CD4-positive, alpha-beta memory T cell (primary cell): Measurements from ENCODE around the gene OXLD1. TPM values are rescaled to one million over a fixed set of nuclear protein-coding genes. Genes with fewer than 3 reads are reported as not detected.
A peak's percentile ranks its signal among the peaks of the same experiment; 100 is the strongest.

ENCODE experiments used
- CTCF ChIA-PET: fragments of 350-600 bp; sonication (Branson Sonifier 250); formaldehyde crosslinking; loops from one replicate; lab custom pipeline; 2021; ENCODE audit warnings: inconsistent platforms; ENCODE audit not compliant: partially characterized antibody; lab: Charles Lee
- POLR2A ChIA-PET: fragments of 350-600 bp; sonication (Branson Sonifier 250); formaldehyde crosslinking; loops from one replicate; lab custom pipeline; 2021; ENCODE audit not compliant: partially characterized antibody; lab: Charles Lee
- DNase-seq, 5 donors: peaks; one replicate each; pipeline versions ENCODE4 v3.0.0 to v3.0.0-alpha.2; 2020 to 2022; ENCODE audit warnings: mixed read lengths in 1 of 5
- H3K27ac ChIP-seq: one replicate; pipeline ENCODE4 v1.7.0; 2013; ENCODE audit warnings: low read depth, low read length
- H3K27me3 ChIP-seq: 2 replicates; pipeline ENCODE4 v1.7.0; 2013; ENCODE audit warnings: mild to moderate bottlenecking, low read length, moderate library complexity; ENCODE audit not compliant: insufficient read depth
- H3K36me3 ChIP-seq: 2 replicates; pipeline ENCODE4 v1.7.0; 2013; ENCODE audit warnings: mild to moderate bottlenecking, low read length, moderate library complexity; ENCODE audit not compliant: insufficient read depth
- H3K4me1 ChIP-seq: 2 replicates; pipeline ENCODE4 v1.7.0; 2013; ENCODE audit warnings: mild to moderate bottlenecking, low read length, moderate library complexity; ENCODE audit not compliant: insufficient read depth
- H3K4me3 ChIP-seq, 2 donors: one replicate each; pipeline ENCODE4 v1.7.0; 2013; ENCODE audit warnings: low read length in 2 of 2, mild to moderate bottlenecking in 1 of 2
- H3K9me3 ChIP-seq, 2 donors: one replicate each; pipeline ENCODE4 v1.7.0; 2013; ENCODE audit warnings: low read length in 2 of 2, control low read depth in 1 of 2; ENCODE audit not compliant: control insufficient read depth in 1 of 2
- H3K27ac Mint-ChIP-seq, 7 donors: one replicate each; pipeline ENCODE4 v1.8.0; 2020 to 2021; ENCODE audit warnings: mixed read lengths in 7 of 7, mild to moderate bottlenecking in 6 of 7, inconsistent platforms in 3 of 7, moderate library complexity in 3 of 7
- H3K27me3 Mint-ChIP-seq, 2 donors: one replicate each; pipeline ENCODE4 v1.8.0; 2020 to 2021; ENCODE audit warnings: mixed read lengths in 2 of 2
- H3K36me3 Mint-ChIP-seq, 2 donors: one replicate each; pipeline ENCODE4 v1.8.0; 2020 to 2021; ENCODE audit warnings: mixed read lengths in 2 of 2, inconsistent platforms in 1 of 2, mild to moderate bottlenecking in 1 of 2
- H3K4me1 Mint-ChIP-seq, 4 donors: one replicate each; pipeline ENCODE4 v1.8.0; 2020 to 2021; ENCODE audit warnings: mixed read lengths in 4 of 4, mild to moderate bottlenecking in 1 of 4
- H3K4me3 Mint-ChIP-seq, 8 donors: one replicate each; pipeline ENCODE4 v1.8.0; 2020 to 2021; ENCODE audit warnings: mixed read lengths in 8 of 8, mild to moderate bottlenecking in 7 of 8, moderate library complexity in 6 of 8, inconsistent platforms in 3 of 8
- H3K9me3 Mint-ChIP-seq, 8 donors: one replicate each; pipeline ENCODE4 v1.8.0; 2020 to 2021; ENCODE audit warnings: mixed read lengths in 8 of 8, mild to moderate bottlenecking in 5 of 8, inconsistent platforms in 3 of 8, moderate library complexity in 1 of 8
- intact Hi-C: fragments of 100-400 bp; cut with micrococcal nuclease; formaldehyde crosslinking; loops from one replicate; pipeline ENCODE4 v1.15.1; 2023
- polyA plus RNA-seq, 2 donors: library from polyadenylated mRNA; unstranded; fragments of 300-500 nt; fragmentation: Illumina TruSeq; gene quantifications; one replicate each; pipeline ENCODE4 v1.2.3, GENCODE V29; 2021
- total RNA-seq, 2 experiments: library from RNA; stranded (reverse); gene quantifications; one replicate each; pipeline ENCODE4 v1.2.3, GENCODE V29; 2021

OXLD1 gene
- total and polyA plus RNA-seq, 4 experiments from 2014 or later, result 52.5 to 83.2 (median 64.8) TPM

DNA sequence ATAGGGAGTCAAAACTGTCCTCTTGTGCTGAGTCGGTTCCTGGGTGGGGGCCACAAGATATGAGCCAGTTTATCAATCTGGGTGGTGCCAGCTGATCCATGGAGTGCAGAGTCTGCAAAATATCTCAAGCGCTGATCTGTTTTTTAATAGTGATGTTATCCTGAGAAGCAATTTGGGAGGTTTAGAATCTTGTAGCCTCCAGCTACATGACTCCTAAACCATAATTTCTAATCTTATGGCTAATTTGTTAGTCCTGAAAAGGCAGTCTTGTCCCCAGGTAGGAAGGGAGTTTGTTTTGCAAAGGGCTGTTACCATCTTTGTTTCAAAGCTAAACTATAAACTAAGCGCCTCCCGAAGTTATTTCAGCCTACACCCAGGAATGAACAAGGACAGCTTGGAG, 27.7 kb downstream of the OXLD1 start:
- peaks cover 27% of the 10 kb centered on the region for H3K4me1 ChIP-seq
- DNase-seq, result no peak
- H3K4me3 ChIP-seq, result no peak overlapping the region
- Mint-ChIP-seq H3K4me1 (peaks cover 5 to 19% (median 12%) of the 10 kb centered on the region in 4 donors), H3K27me3 (no peaks in the 10 kb centered on the region), H3K27ac (peak overlapping the region in 1 of 7 donors; percentile 6), H3K9me3 (no peaks in the 10 kb centered on the region), H3K4me3 (peak overlapping the region in 7 of 8 donors; percentile 11 to 69 (median 45)), H3K36me3 (peaks cover 0 to 2% of the 10 kb centered on the region in 2 donors)
- intact Hi-C loops, result no loop called here
- no peaks in the 10 kb centered on the region for H3K36me3 ChIP-seq
- H3K9me3 ChIP-seq, result no peaks in the 10 kb centered on the region
- ChIA-PET POLR2A (interaction anchor here (1.6 kb wide), 1 partner anchor 27 kb away, joined by 3 read pairs; no protein-coding TSS in a partner anchor), CTCF (interaction anchor here (1.2 kb wide), 1 partner anchor 31 kb away, joined by 3 read pairs; no protein-coding TSS in a partner anchor)
- H3K27ac ChIP-seq, result no peak overlapping the region
- no peaks in the 10 kb centered on the region for H3K27me3 ChIP-seq

DNA sequence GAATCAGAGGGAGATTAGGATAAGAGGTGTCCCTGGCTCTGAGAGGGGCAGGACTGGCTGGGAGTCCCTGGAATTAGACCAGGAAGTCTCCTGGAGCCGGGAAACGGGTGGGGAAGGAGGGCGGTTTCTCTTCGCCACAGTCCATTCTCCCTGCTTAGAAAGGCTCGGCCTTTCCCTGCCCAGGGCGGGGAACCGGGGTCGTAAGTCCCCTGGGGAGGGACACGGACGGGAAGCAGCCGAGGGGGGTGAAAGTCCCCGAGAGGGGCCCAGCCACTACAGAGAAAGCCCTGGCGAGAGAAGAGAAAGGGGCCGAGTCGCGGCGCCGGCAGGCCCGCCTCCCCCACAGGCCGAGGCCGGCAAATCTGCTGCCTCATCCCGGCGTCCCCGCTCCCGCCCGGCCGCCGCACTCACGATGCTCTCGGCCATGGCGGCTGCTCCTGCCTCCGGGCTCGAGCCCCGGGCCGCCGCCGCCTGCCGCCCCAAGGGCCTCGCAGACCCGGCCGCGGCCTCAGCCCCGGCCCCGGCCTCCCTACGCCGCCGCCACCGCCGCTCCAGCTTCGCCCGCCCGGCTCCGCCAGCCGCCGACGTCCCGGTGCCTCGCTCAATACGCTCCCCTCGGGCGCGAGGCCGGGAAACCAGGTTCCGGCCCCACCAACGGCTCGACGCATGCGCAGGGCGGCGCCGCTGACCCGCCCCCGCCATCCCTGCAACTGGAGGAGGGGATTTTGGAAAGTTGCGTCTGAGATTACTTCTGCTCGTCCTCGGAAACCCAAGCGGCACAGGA, 29.7 kb downstream of the OXLD1 start, which contains the start of the genes NPLOC4 and TSPAN10:
Gene NPLOC4, minus strand, starts transcription at position 608 of the 784 bp plus-strand sequence. Its CDS starts 182 bp downstream, at position 426.
Gene TSPAN10, plus strand, starts transcription at position 692 of the 784 bp plus-strand sequence. CDS start 5,217 bp downstream, outside the sequence.
- H3K4me3 ChIP-seq, result peak within 1 kb of the TSS; percentile 68 to 76
- ChIA-PET CTCF (no interaction called here), POLR2A (interaction anchor here (1.4 to 1.6 kb wide), 2 partner anchors 26 to 29 kb away, joined by 10 to 11 read pairs; partner anchors contain the start of genes CCDC137 and OXLD1)
- H3K9me3 Mint-ChIP-seq, result no peaks in the 10 kb centered on the region
- peak; percentile 64 to 83 (median 79) for DNase-seq
- peak within 1 kb of the TSS; percentile 92 to 97 (median 95) for H3K4me3 Mint-ChIP-seq
- H3K9me3 ChIP-seq, result no peaks in the 10 kb centered on the region
- H3K27ac Mint-ChIP-seq, result peak within 1 kb of the TSS; percentile 85 to 97 (median 95)
- intact Hi-C loops, result loop anchor here (1.0 kb wide), 2 partner anchors 30 to 47 kb away; partner anchors contain the start of genes ARL16, CCDC137 and OXLD1
- H3K4me1 Mint-ChIP-seq, result peaks cover 9 to 26% (median 17%) of the 10 kb centered on the region in 4 donors
- no peaks in the 10 kb centered on the region for H3K27me3 Mint-ChIP-seq
- peaks cover 0 to 3% of the 10 kb centered on the region in 2 donors for H3K36me3 Mint-ChIP-seq
- H3K4me1 ChIP-seq, result peaks cover 34% of the 10 kb centered on the region
- H3K27me3 ChIP-seq, result no peaks in the 10 kb centered on the region
- H3K27ac ChIP-seq, result peak within 1 kb of the TSS; percentile 65
- H3K36me3 ChIP-seq, result no peaks in the 10 kb centered on the region

DNA sequence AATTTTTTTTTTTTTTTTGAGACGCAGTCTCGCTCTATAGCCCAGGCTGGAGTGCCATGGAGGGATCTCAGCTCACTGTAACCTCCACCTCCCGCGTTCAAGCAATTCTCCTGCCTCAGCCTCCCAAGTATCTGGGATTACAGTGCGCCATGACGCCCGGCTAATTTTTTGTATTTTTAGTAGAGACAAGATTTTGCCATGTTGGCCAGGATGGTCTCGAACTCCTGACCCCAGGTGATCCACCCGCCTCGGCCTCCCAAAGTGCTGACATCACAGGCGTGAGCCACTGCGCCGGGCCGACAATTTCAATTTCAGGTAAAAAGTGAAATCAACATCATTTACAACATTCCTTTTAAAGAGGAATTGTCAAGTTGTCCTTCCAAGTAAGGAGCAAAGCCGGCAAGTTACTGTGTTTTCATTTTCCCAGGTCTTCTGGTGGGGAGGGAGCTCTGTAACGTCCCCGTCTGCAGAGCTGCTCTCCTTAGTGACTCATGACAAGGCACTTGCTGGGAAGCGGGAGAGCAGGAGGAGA, 30.4 kb downstream of the OXLD1 start:
- CTCF ChIA-PET, result no interaction called here
- H3K4me3 Mint-ChIP-seq, result peak overlapping the region; percentile 92 to 97 (median 95)
- no peaks in the 10 kb centered on the region for H3K36me3 ChIP-seq
- H3K9me3 ChIP-seq, result no peaks in the 10 kb centered on the region
- H3K27ac Mint-ChIP-seq, result peak overlapping the region; percentile 85 to 97 (median 95)
- peaks cover 34% of the 10 kb centered on the region for H3K4me1 ChIP-seq
- peaks cover 9 to 31% (median 18%) of the 10 kb centered on the region in 4 donors for H3K4me1 Mint-ChIP-seq
- POLR2A ChIA-PET, result interaction anchor here (1.6 kb wide), 1 partner anchor 27 kb away, joined by 10 read pairs; no protein-coding TSS in a partner anchor
- H3K36me3 Mint-ChIP-seq, result peaks cover 0 to 7% of the 10 kb centered on the region in 2 donors
- no peaks in the 10 kb centered on the region for H3K9me3 Mint-ChIP-seq
- DNase-seq, result no peak
- peak overlapping the region; percentile 65 for H3K27ac ChIP-seq
- H3K27me3 Mint-ChIP-seq, result no peaks in the 10 kb centered on the region
- intact Hi-C loops, result no loop called here
- H3K4me3 ChIP-seq, result peak overlapping the region; percentile 68 to 76
- no peaks in the 10 kb centered on the region for H3K27me3 ChIP-seq

DNA sequence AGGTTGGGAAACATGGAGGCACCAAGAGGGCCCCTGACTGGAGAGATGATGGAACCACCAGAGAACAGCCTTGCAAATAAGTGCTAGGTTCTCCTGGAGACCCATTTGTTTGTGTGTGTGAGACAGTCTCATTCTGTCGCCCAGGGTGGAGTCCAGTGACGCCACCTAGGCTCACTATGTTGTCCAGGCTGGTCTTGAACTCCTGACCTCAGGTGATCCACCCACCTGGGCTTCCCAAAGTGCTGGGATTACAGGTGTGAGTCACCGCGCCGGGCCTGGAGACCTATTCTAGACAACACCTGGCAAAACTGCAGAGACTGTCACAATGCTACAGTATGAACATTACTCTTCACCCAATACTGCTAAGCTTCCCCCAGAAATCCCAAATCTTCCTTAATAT, 31.0 kb downstream of the OXLD1 start:
- H3K27ac Mint-ChIP-seq, result peak overlapping the region in 6 of 7 donors; percentile 47 to 97 (median 95)
- Histone ChIP-seq H3K9me3 (no peaks in the 10 kb centered on the region), H3K27ac (no peak overlapping the region)

DNA sequence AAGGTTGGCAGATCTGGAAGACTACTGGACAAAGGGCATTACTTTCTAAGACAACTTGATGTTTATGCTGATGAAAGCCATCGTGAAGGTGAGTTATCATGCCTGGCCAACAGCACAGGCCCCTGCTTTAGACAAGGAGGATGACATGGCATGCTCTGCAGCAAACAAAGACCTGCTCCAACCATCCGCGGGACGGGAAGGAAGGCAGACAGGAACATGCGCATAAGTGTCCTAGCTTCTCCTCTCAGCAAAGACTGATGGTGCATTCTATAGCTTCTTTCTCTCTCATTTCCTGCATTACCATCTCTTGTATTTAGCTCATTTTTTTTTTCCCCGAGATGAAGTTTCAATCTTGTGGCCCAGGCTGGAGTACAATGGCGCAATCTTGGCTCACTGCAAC, 34.9 kb downstream of the OXLD1 start:
- intact Hi-C loops, result no loop called here
- H3K4me3 ChIP-seq, result no peak overlapping the region
- H3K27ac ChIP-seq, result no peak overlapping the region
- Mint-ChIP-seq H3K4me1 (peaks cover 11 to 31% (median 16%) of the 10 kb centered on the region in 4 donors), H3K9me3 (no peaks in the 10 kb centered on the region), H3K36me3 (peaks cover 9 to 31% of the 10 kb centered on the region in 2 donors), H3K27me3 (no peaks in the 10 kb centered on the region), H3K4me3 (no peak overlapping the region), H3K27ac (peak overlapping the region in 2 of 7 donors; percentile 23 to 43)
- POLR2A ChIA-PET, result no interaction called here
- CTCF ChIA-PET, result no interaction called here
- peaks cover 34% of the 10 kb centered on the region for H3K4me1 ChIP-seq
- peaks cover 8% of the 10 kb centered on the region for H3K36me3 ChIP-seq
- H3K9me3 ChIP-seq, result no peaks in the 10 kb centered on the region
- no peak for DNase-seq
- no peaks in the 10 kb centered on the region for H3K27me3 ChIP-seq

More for the DNA sequence above, 31.0 kb downstream of the OXLD1 start:
- H3K4me3 Mint-ChIP-seq, result peak overlapping the region; percentile 92 to 97 (median 95)
- Histone ChIP-seq H3K27me3 (no peaks in the 10 kb centered on the region), H3K4me3 (peak overlapping the region in 1 of 2 donors; percentile 68), H3K36me3 (no peaks in the 10 kb centered on the region), H3K4me1 (peaks cover 34% of the 10 kb centered on the region)
- DNase-seq, result no peak
- ChIA-PET POLR2A (no interaction called here), CTCF (no interaction called here)
- H3K27me3 Mint-ChIP-seq, result no peaks in the 10 kb centered on the region
- H3K4me1 Mint-ChIP-seq, result peaks cover 9 to 31% (median 18%) of the 10 kb centered on the region in 4 donors
- intact Hi-C loops, result no loop called here
- H3K36me3 Mint-ChIP-seq, result peaks cover 0 to 7% of the 10 kb centered on the region in 2 donors
- H3K9me3 Mint-ChIP-seq, result no peaks in the 10 kb centered on the region

DNA sequence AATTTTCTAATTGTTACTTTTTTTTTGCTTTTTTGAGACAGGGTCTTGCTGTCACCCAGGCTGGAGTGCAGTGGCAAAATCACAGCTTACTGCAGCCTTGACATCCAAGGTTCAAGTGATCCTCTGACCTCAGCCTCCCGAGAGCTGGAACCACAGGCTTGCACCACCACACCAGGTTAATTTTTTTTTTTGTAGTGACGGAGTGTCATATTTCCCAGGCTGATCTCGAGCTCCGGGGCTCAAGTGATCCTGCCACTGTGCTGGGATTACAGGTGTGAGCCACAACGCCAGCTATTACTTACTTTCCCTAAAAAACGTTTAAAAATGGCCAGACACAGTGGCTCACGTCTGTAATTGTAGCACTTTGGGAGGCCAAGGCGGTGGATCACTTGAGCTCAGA, 36.1 kb downstream of the OXLD1 start:
- POLR2A ChIA-PET, result no interaction called here
- intact Hi-C loops, result no loop called here
- Mint-ChIP-seq H3K9me3 (peaks cover 0 to 3% (median 0%) of the 10 kb centered on the region in 8 donors), H3K27ac (peak overlapping the region in 1 of 7 donors; percentile 25), H3K36me3 (peaks cover 17 to 39% of the 10 kb centered on the region in 2 donors), H3K27me3 (no peaks in the 10 kb centered on the region), H3K4me1 (peaks cover 5 to 19% (median 7%) of the 10 kb centered on the region in 4 donors), H3K4me3 (no peak overlapping the region)
- Histone ChIP-seq H3K4me3 (no peak overlapping the region), H3K9me3 (no peaks in the 10 kb centered on the region), H3K36me3 (peaks cover 15% of the 10 kb centered on the region), H3K27me3 (no peaks in the 10 kb centered on the region), H3K27ac (no peak overlapping the region), H3K4me1 (peaks cover 23% of the 10 kb centered on the region)
- CTCF ChIA-PET, result no interaction called here
- DNase-seq, result no peak
